ENCODE results near the gene IFNL3.
A peak's percentile ranks its signal among the peaks of the same experiment; 100 is the strongest.
"Not testable (repeated sequence)": the region's sequence is repeated elsewhere in the genome, so short reads cannot be mapped to it uniquely, and the experiment has no call there.

The IFNL3 gene

GRCh38 chr19:39230096-39230764, 14.6 kb downstream of the IFNL3 start:
- DNase-seq (ENCODE audit: low read depth): no peak
- H3K4me3 ChIP-seq (ENCODE audit: low read depth, low read length): no peak overlapping the region
- no peak for TF ChIP-seq CTCF (IDR thresholded peaks at IDR 0.05; ENCODE audit: insufficient read depth, low read depth, low read length, missing control alignments)

- no peak overlapping the region for H3K4me3 ChIP-seq (ENCODE audit: low read depth, low read length)
- DNase-seq (ENCODE audit: low read depth): no peak
- no peak for TF ChIP-seq CTCF (IDR thresholded peaks at IDR 0.05; ENCODE audit: insufficient read depth, low read depth, low read length, missing control alignments)
These were observed 19.9 kb downstream of the IFNL3 start for GRCh38 chr19:39224910-39225309.

GRCh38 chr19:39223703-39224279, 21.0 kb downstream of the IFNL3 start:
- no peak overlapping the region for H3K4me3 ChIP-seq (ENCODE audit: low read depth, low read length)
- no peak for TF ChIP-seq CTCF (IDR thresholded peaks at IDR 0.05; ENCODE audit: insufficient read depth, low read depth, low read length, missing control alignments)
- no peak for DNase-seq (ENCODE audit: low read depth)

GRCh38 chr19:39219108-39219507, 25.7 kb downstream of the IFNL3 start:
- H3K4me3 ChIP-seq (ENCODE audit: low read depth, low read length); DNase-seq (ENCODE audit: low read depth): not testable (repeated sequence)

- TF ChIP-seq CTCF (IDR thresholded peaks at IDR 0.05; ENCODE audit: insufficient read depth, low read depth, low read length, missing control alignments): no peak
- no peak overlapping the region for H3K4me3 ChIP-seq (ENCODE audit: low read depth, low read length)
- DNase-seq (ENCODE audit: low read depth): no peak
These were observed 26.4 kb downstream of the IFNL3 start for GRCh38 chr19:39218230-39219007.

- TF ChIP-seq CTCF (IDR thresholded peaks at IDR 0.05; ENCODE audit: insufficient read depth, low read depth, low read length, missing control alignments): no peak
- DNase-seq (ENCODE audit: low read depth): no peak
- H3K4me3 ChIP-seq (ENCODE audit: low read depth, low read length): no peak overlapping the region
These were observed 27.7 kb downstream of the IFNL3 start for GRCh38 chr19:39217094-39217493.

- not testable (repeated sequence) for DNase-seq (ENCODE audit: low read depth); H3K4me3 ChIP-seq (ENCODE audit: low read depth, low read length)
These were observed 29.5 kb downstream of the IFNL3 start for GRCh38 chr19:39215323-39215722.

- peak; percentile 48 for DNase-seq (ENCODE audit: low read depth)
- TF ChIP-seq CTCF (IDR thresholded peaks at IDR 0.05; ENCODE audit: insufficient read depth, low read depth, low read length, missing control alignments): peak; percentile 48
- H3K4me3 ChIP-seq (ENCODE audit: low read depth, low read length): no peak overlapping the region
These were observed 32.4 kb downstream of the IFNL3 start for GRCh38 chr19:39212375-39212742.

All from GM12865 (cell line).